HEK293 (cell line): ENCODE measurements around the gene KCNC2.

Source experiments
- CTCF ChIP-seq: fragments of 450-650 bp; formaldehyde crosslinking; IDR thresholded peaks from 2 replicates; pipeline ENCODE4 v1.5.1; 2016; ENCODE audit warnings: missing biosample characterization, missing genetic modification characterization
- SP2 ChIP-seq: fragments of 450-650 bp; formaldehyde crosslinking; IDR thresholded peaks from 2 replicates; pipeline ENCODE4 v1.5.1; 2016; ENCODE audit warnings: missing biosample characterization, missing genetic modification characterization
- TCF7L2 ChIP-seq: IDR thresholded peaks from 2 replicates; pipeline ENCODE4 v1.6.1; 2011; ENCODE audit warnings: low read depth, mild to moderate bottlenecking, inconsistent platforms, low read length, moderate library complexity, borderline replicate concordance
- ZNF223 ChIP-seq: fragments of 450-650 bp; formaldehyde crosslinking; IDR thresholded peaks from 2 replicates; pipeline ENCODE4 v1.5.1; 2016; ENCODE audit warnings: missing biosample characterization, missing genetic modification characterization
- ZNF777 ChIP-seq: fragments of 450-650 bp; formaldehyde crosslinking; IDR thresholded peaks from 2 replicates; pipeline ENCODE4 v1.5.1; 2017; ENCODE audit warnings: missing biosample characterization, missing genetic modification characterization, borderline replicate concordance

GRCh38 chr12:75087654-75088053 lies 122.0 kb downstream of the KCNC2 start:
- TF ChIP-seq ZNF223 (tag by site-specific recombination), result no peak
- peak; percentile 25; the same call in 1 of the 2 replicates for TF ChIP-seq CTCF (tag by site-specific recombination)
- TF ChIP-seq TCF7L2, result no peak
- no peak for TF ChIP-seq SP2 (tag by site-specific recombination)
- no peak for TF ChIP-seq ZNF777 (tag by site-specific recombination)
